Measurements from ENCODE around the gene AJM1.

DNA sequence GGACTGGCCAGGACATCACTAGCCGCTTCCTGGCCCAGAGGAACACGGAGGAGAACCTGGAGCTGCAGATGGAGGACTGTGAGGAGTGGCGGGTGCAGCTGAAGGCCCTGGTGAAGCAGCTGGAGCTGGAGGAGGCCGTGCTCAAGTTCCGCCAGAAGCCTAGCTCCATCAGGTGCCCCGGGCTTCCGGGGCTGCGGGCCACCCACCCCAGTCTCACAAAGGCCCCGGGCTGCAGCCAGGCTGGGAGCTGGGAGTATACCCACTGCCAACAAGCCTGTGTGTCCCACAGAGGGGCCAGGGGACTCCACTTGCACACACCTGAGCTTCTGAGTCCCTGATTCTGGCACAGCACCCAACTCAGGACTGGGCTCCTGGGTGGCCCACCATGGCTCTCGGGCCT lies 36.2 kb upstream of the AJM1 start:
- TF ChIP-seq, protein P1, sequence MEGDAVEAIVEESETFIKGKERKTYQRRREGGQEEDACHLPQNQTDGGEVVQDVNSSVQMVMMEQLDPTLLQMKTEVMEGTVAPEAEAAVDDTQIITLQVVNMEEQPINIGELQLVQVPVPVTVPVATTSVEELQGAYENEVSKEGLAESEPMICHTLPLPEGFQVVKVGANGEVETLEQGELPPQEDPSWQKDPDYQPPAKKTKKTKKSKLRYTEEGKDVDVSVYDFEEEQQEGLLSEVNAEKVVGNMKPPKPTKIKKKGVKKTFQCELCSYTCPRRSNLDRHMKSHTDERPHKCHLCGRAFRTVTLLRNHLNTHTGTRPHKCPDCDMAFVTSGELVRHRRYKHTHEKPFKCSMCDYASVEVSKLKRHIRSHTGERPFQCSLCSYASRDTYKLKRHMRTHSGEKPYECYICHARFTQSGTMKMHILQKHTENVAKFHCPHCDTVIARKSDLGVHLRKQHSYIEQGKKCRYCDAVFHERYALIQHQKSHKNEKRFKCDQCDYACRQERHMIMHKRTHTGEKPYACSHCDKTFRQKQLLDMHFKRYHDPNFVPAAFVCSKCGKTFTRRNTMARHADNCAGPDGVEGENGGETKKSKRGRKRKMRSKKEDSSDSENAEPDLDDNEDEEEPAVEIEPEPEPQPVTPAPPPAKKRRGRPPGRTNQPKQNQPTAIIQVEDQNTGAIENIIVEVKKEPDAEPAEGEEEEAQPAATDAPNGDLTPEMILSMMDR (IDR thresholded peaks at IDR 0.05), result no peak
- no peak for TF ChIP-seq POLR2A (IDR thresholded peaks at IDR 0.05)
- no peak for TF ChIP-seq POLR2AphosphoS5 (IDR thresholded peaks at IDR 0.05)
- TF ChIP-seq EP300 (IDR thresholded peaks at IDR 0.05), result no peak

Data from suprapubic skin (tissue), 4 donors.